Panc1 (cell line): ENCODE results near the gene PORCN.

Experiments
- CTCF ChIP-seq: fragments of 450-650 bp; IDR thresholded peaks from 2 replicates; pipeline ENCODE4 v1.5.1; 2017; ENCODE audit warnings: mild to moderate bottlenecking
- POLR2AphosphoS5 ChIP-seq: IDR thresholded peaks from 2 replicates; pipeline ENCODE4 v1.6.1; 2012; ENCODE audit warnings: mild to moderate bottlenecking, low read depth, low read length, moderate library complexity
- SIN3A ChIP-seq: IDR thresholded peaks from 2 replicates; pipeline ENCODE4 v1.6.1; 2012; ENCODE audit warnings: low read depth, mild to moderate bottlenecking, low read length, moderate library complexity, borderline replicate concordance; ENCODE audit not compliant: insufficient read depth

- TF ChIP-seq POLR2AphosphoS5 (no peak), SIN3A (no peak), CTCF (no peak)
These were observed 3.3 kb upstream of the PORCN start for GRCh38 chrX:48505481-48505880.
